Caki2 (cell line): ENCODE measurements around the gene COL10A1. TPM values are rescaled to one million over a fixed set of nuclear protein-coding genes. Genes with fewer than 3 reads are reported as not detected.

Source experiments
- total RNA-seq: library from RNA; depleted of rRNA; stranded (reverse); fragments of >200 nt; shearing (Covaris generic); gene quantifications from 2 replicates; pipeline ENCODE4 v1.2.3, GENCODE V29; 2014; ENCODE audit warnings: low replicate concordance; rRNA removed

COL10A1 gene
- total RNA-seq, 1 experiment from 2014 or later: not detected

Other genes starting within 250 kb of the COL10A1 start
- gene FRK, start 65.2 kb downstream of the COL10A1 start, total RNA-seq: 5.0 and 5.1 TPM in 2 replicates
- 9.4 and 12.3 TPM in 2 replicates for gene NT5DC1, start 25.3 kb downstream of the COL10A1 start, total RNA-seq
- 1.4 and 3.4 TPM in 2 replicates for gene TSPYL4, start 127.9 kb upstream of the COL10A1 start, total RNA-seq
- 31.9 and 37.4 TPM in 2 replicates for gene TSPYL1, start 153.8 kb upstream of the COL10A1 start, total RNA-seq
- gene DSE, start 244.8 kb upstream of the COL10A1 start, total RNA-seq: 10.6 and 15.6 TPM in 2 replicates